ENCODE results near the gene PAXIP1.
"Not testable (repeated sequence)": the region's sequence is repeated elsewhere in the genome, so short reads cannot be mapped to it uniquely, and the experiment has no call there.

Gene PAXIP1

GRCh38 chr7:154943906-154944305 lies 59.0 kb downstream of the PAXIP1 start:
- no peak for DNase-seq (ENCODE audit: low read depth)

GRCh38 chr7:154942691-154943090 lies 60.2 kb downstream of the PAXIP1 start:
- DNase-seq (ENCODE audit: low read depth) = no peak

GRCh38 chr7:154937837-154938236 lies 65.1 kb downstream of the PAXIP1 start:
- DNase-seq (ENCODE audit: low read depth) = no peak

- DNase-seq (ENCODE audit: low read depth) = not testable (repeated sequence)
Observed at GRCh38 chr7:154934353-154934952, 68.5 kb downstream of the PAXIP1 start.

DNA sequence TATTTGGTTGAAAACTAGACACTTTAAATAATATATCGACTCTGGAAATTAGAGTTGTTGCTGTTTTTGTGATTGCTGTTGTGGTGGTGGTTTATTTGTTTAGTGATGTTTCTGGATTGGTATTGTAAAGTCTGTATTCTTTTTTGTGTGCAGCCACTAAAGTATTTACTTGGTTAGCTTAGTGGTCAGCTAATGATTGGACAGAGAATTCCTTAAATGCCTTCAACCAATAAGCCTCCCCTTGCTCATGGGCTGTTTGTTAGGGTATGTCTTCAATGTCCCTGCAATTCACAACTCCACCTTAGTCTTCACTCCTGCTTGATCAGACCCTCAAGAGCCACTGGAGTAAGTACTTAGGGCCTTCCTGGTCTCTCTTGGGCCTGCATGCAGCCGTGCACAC lies 71.0 kb downstream of the PAXIP1 start:
- no peak for DNase-seq (ENCODE audit: low read depth)

- DNase-seq (ENCODE audit: low read depth) = peak; percentile 2
Observed at GRCh38 chr7:154929006-154929726, 73.8 kb downstream of the PAXIP1 start.

GRCh38 chr7:154928136-154929005 lies 74.6 kb downstream of the PAXIP1 start:
- DNase-seq (ENCODE audit: low read depth) = peak; percentile 85

DNA sequence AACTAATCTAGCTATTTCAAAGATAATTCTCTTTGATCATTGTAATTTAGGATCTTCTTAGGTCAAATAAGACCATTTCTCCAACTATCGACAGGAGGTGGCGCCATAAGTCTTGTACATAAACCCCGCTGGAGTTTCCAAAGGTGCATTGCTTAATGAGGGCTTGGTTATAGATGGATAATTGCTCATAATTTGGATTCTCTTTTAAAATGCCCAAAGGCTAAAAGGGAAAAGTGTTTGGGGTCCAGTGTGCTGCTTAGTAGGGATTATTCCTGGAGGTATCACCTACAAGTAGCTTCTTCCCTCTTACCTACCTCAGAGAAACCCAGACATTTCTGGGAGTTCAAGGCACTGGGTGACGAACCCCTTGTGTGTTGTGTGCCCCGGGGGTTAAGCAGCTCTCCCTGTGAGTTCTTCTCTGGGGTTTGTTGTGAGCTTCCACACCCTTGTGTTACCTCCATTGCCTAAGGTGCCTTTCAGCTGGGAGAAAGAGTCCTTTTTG lies 75.2 kb downstream of the PAXIP1 start:
- peak; percentile 88 for DNase-seq (ENCODE audit: low read depth)

GRCh38 chr7:154922472-154922871 lies 80.5 kb downstream of the PAXIP1 start:
- DNase-seq (ENCODE audit: low read depth) = not testable (repeated sequence)

DNA sequence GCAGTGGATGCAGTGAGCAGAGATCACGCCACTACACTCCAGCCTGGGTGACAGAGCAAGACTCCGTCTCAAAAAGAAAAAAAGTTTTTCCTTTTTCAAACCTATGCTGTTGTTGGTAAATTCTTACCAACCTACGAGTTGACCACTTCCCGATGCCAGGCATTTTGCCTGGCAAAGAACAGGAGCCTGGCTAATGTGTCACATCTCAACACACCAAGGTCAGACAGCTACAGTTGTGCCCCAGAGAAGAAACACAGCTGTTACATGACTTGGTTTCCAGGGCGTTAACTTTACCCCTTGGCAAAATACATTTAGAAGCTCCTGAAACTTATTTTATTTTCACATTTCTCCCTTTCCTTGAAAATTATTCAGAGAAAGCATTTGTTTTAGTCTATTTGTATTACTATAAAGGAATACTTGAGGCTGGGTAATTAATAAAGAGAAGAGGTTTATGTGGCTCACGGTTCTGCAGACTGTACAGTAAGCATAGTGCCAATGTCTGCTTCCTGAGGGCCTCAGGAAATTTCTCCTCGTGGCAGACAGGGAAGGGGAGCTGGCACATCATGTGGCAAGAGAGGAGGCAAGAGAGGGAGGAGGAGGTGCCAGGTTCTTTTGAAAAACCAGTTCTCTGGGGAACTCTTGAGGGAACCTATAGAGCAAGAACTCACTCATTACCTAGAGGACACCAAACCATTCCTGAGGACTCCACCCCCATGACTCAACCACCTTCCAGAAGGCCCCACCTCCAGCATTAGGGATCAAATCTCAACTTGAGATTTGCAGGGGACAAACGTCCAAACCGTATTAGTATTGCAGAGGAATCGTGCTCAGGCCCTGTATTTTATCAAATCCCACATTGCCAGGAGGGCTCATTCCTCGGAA lies 83.3 kb downstream of the PAXIP1 start:
- DNase-seq (ENCODE audit: low read depth) = no peak

DNA sequence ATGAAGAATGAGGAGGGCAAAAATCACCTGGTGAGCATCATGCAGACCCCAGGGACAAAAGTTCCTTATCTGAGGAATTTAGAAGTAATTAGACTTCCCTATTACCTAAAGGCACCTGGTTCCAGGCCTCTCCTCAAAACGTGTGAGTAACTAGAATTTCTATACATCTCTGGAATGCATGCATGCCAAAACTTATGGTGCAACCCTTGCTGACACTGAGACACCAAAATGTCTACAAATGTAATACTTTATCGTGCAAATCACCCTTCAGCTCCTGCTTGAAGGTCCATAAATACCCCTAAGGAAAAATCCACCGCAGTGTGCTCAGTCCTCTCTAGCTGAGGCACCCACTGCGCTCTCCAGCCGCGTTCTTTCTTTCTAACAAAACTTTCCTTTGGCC lies 84.2 kb downstream of the PAXIP1 start:
- no peak for DNase-seq (ENCODE audit: low read depth)

DNA sequence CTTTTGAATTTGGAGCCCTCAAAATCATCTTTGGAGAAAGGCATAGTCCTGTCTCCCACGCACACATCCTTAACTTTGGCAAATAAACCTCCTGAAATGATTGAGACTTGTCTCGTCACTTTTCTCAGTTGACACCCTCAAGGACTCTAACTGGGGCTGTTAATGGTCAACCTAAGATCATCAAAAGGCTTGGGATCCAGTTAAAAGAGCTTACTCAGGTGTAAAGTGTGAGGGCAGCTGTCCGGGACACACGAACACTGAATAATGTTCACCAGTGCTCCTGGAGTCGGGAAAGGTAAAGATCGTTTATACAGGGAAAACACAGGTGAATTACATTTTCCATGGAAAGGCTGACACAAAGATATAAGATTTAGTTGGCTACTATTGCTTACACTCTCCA lies 84.7 kb downstream of the PAXIP1 start:
- no peak for DNase-seq (ENCODE audit: low read depth)

GRCh38 chr7:154917808-154918160 lies 85.1 kb downstream of the PAXIP1 start:
- DNase-seq (ENCODE audit: low read depth) = no peak

- DNase-seq (ENCODE audit: low read depth) = no peak
Observed at GRCh38 chr7:154916856-154917807, 85.8 kb downstream of the PAXIP1 start.

DNA sequence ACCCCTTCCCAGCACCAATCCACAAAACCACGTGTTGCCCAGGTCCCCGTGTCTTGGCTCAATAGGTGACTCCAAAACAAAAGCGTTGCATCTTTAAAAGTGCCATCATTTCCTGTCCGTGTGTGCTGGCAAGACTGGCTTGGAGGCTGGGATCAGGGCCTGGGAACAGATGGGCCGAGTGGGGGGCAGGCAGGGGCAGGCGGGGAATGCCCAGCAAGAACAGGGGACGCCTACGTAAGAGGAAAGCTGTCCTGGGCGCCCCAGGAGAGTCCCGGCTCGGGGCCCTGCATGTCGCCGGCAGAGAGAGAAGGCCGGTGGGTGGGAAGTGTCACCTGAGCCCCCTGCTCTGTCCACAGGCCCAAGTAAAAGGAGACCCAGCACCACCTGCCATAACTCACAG lies 86.5 kb downstream of the PAXIP1 start:
- DNase-seq (ENCODE audit: low read depth) = no peak

- DNase-seq (ENCODE audit: low read depth) = no peak
Observed at GRCh38 chr7:154915600-154915999, 87.3 kb downstream of the PAXIP1 start.

DNA sequence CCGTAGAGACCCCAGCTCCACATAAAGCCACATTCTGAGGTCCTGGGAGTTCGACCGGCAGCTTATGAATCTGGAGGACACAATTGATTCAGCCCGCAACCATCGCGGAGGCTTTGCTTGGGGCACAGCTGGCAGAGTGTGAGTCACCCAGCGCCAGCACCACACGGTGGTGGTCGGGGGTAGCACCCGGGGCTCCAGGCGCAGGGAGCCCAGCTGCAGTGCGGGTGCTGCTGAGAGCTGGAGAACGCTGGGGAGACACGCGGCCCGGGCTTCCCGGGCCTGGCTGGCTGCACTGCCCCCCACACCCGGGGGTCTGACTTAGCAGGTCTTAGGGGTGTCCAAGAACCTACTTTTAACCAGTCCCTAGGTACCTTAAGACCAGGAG lies 87.9 kb downstream of the PAXIP1 start:
- no peak for DNase-seq (ENCODE audit: low read depth)

- DNase-seq (ENCODE audit: low read depth) = no peak
Observed at GRCh38 chr7:154914308-154914995, 88.5 kb downstream of the PAXIP1 start.

- peak; percentile 69 for DNase-seq (ENCODE audit: low read depth)
Observed at GRCh38 chr7:154913638-154914307, 89.2 kb downstream of the PAXIP1 start.
